T-helper 2 cell (primary cell): ENCODE data around the gene PRKN.

Source experiments
- DNase-seq, 5 experiments: peaks; one replicate each; pipeline versions ENCODE4 v3.0.0 to v3.0.0-alpha.2; 2012 to 2022

PRKN gene

DNA sequence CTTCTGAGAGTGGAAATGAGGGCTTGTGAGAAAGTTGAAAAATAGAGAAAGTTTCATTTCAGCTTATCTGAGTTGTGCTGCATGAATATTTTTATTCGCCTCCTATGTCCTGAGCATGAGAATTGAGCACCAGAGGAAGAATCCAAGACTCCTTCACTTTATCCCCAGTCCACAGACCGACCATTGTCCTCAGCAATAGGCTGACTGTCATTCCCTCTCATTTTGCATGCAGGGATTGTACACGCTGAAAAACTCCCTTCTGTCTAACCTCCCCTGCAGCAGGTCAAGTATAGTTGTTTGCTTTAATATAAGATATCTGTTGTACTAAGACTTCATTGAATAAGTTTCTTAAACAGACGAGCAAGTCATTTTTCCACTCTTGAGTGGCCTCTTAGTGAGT is 437.6 kb downstream of the PRKN start:
- DNase-seq, result no peak

DNA sequence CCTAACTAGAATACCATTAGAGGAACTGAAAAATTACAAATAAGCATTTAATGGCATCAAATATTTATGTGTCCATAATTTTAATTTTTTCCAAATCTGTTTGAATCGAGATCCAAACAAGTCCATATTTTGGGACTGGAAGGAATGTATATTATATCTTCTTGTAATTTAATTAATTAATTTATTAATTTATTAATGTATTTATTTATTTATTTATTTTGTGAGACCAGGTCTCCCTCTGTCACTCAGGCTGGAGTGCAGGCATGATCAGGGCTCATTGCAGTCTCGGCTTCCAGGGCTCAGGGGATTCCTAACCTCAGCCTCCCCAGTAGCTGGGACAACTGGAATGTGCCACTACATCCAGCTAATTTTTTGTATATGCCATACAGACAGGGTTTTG is 453.6 kb downstream of the PRKN start:
- DNase-seq, result no peak

DNA sequence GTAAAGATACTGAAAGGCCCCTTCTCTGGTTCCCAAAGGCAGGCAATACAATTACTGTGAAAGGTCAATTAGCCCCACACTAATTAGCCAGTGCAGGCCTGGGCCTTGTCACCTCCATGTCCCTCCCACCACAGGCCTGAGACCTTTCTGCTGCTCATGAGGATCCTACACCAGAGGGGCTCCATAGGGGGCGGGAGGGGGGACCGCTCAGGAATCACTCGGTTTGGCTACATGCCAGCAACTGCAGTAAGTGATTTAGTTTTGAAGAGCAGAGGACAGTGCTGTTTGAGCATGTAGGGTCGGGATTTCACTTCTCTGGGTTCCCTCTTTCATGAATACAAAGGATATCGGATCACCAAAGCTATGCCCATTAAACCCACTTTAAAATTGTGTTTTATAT is 455.6 kb downstream of the PRKN start:
- no peak for DNase-seq

DNA sequence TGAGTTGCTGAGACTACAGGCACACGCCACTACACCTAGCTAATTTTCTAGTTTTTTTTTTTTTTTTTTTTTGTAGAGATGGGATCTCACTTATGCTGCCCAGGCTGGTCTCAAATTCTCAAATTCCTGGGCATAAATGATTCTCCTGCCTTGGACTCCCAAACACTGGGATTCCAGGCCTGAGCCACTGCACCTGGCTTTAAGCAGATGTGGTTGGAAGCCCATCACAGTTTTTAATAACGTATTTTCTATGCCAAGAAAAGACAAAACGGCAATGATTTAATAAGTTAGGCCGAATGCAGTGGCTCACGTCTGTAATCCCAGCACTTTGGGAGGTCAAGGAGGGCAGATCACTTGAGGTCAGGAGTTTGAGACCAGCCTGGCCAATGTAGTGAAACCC is 456.6 kb downstream of the PRKN start:
- DNase-seq, result no peak

DNA sequence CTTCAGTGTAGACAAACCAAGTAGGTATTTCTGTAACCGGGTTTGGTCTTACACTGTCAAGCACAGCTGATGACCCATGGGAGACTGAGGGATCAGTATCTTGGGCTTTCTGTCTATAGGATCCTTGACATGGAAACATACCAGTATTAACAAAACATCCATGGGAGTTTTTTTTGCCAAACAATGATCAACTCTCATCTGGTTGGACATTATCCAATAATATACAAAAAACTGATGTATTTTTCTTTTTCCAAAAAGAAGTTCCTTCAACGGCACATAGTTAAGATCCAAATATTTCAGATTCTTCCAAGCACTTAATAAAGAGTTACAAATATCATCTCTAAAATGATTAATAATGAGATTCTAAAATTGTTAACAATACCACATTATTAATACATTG is 459.9 kb downstream of the PRKN start:
- DNase-seq, result no peak

DNA sequence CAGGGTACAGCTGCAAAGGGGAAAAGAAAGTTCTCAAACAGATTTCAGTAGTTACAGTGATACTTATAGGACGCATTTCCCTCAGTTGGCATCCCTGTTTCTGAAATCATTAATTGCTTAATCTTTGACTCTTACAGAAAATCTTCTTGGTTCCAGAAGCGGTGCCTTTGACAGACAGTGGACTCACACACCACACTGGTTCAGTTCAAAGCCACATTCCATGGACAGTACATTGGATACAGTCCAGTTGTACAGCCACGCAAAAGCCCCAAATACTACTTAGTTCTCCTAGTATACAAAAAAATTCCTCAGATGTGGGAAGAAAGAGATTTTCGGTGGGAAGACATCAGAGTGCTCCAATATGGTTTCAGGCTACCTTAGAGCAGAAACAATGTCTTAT is 460.4 kb downstream of the PRKN start:
- DNase-seq, result no peak

DNA sequence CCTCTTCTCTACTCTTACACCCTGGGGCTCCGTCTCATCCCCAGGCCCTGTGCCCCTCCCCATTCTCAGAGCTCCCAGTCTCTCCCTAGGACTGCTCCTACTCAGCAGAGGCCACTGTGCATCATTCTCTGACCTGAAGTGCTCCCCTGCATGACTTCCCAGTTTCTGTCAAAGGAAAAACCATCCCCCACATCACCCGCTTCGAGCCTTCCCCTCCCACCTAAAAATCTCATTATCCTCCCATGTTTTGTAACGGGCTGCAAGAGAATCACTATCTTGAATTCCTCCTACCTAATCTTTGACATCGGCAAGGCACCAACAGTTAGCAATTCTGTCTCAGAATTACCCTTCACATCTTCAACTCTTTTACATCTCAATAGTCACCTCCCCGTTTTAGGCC is 463.0 kb downstream of the PRKN start:
- no peak for DNase-seq

DNA sequence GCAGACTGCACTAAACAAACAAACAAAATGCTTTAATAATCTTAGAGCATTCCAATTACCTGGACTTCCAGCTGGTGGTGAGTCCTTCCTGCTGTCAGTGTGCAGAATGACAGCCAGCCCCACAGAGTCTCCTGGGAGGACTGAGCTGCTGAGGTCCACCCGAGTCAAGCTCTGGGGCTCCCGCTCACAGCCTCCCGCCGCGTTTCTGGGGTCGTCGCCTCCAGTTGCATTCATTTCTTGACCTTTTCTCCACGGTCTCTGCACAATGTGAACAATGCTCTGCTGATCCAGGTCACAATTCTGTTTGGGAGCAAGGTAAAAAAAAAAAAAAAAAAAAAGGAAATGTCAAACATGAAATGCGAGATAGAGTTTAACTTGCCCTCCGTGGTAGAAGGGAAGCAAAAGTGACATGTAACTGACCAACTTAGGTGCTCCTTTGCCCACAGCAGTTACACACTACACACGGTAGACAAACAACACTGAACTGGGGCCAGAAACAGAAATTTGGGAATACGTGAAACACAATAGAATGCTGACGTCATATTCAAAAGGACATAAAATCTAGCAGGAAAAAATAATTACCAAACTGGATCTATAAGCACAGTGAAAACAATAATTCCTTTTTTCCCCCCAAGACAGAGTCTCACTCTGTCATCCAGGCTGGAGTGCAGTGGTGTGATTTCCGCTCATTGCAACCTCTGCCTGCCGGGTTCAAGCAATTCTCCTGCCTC is 464.9 kb downstream of the PRKN start:
- no peak for DNase-seq

DNA sequence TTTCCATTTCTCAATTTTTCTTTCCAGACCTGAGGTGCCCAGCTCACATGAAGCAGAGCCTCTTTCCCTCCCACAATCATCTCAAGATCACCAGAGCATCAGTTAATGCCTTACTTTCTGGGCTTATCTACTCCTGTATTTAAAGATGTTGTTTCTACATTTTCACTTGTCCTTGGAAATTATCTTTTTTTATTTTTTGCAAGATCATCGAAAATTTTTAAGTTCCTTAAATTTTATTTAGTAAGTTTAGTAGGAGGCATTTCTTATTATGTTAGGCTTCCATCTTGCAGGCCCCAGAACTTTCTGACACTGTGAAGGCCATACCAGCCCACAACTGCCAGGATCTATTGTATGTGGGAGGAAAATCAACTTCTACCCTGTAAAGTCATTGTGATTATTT is 466.0 kb downstream of the PRKN start:
- no peak for DNase-seq

DNA sequence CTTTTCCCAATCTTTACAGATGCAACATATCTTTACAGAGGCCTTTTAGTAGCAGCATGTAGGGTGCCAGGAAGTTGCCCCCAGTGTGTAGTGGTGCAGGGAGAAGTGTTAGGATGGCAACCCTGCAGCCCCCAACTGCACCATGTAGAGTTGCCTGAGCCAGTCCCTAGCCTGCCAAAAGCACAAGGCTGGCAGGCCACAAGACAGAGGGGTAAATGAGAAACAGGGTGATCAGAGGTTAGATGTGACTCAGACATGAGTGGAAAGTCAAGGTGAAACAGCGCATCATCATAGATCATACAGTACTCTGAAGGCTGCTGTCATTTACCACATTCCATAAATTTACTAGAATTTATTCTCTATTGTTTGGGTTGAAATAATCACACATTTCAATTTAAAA is 467.5 kb downstream of the PRKN start:
- DNase-seq, result no peak

DNA sequence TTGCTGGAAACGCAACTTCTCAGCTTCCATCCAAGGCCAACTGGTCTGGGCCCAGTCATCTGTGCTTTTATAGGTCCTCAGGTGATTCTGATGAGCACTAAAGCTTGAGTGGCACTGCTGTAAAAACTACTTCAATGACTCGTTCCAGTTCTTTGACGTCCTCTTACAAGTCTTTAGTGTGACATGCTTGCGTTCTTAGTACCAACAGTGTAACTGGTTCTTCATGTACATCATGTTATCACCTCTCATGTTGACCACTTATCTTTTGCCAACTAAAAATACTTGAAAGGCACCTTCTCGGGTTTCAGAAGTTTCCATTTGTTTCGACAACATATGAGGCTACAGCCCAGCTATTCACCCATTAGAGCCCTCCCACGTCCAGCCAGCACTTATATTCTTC is 468.9 kb downstream of the PRKN start:
- DNase-seq, result no peak

DNA sequence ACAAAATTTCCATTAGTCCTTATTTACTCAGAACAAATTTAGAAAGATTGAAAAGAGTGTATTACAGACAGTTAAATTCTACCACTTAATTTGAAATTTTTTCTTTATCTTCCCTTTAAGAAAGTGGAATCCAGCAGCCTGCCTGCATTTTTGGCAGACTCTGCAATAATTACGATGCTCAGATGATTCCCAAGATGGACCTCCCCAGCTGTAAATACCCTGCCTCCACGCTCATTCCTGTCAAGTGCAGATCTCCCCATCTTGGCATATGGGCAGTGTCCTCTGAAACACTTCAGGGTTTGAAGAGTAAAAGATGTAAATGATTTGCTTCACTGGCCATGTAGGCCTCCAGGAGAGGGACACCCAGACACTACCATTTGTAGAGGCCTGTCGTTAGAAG is 471.2 kb downstream of the PRKN start:
- no peak for DNase-seq

DNA sequence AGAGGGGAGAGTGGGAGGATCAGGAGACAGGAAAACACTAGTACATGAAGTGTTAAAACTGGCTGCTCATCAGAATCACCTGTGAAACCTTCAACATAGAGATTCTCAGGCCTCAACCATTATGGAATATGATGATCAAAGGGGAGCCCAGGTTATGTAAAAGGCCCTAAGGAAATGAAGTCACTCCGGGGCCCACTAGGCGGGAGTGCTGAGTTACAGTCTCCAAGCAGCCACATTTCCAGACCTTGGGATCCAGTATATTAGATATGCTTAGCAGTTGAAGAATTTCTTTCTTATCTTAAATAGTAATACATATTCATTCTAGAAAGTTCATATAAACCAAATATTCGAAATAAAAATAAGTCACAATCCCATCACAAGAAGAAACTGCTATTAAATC is 476.3 kb downstream of the PRKN start:
- no peak for DNase-seq

DNA sequence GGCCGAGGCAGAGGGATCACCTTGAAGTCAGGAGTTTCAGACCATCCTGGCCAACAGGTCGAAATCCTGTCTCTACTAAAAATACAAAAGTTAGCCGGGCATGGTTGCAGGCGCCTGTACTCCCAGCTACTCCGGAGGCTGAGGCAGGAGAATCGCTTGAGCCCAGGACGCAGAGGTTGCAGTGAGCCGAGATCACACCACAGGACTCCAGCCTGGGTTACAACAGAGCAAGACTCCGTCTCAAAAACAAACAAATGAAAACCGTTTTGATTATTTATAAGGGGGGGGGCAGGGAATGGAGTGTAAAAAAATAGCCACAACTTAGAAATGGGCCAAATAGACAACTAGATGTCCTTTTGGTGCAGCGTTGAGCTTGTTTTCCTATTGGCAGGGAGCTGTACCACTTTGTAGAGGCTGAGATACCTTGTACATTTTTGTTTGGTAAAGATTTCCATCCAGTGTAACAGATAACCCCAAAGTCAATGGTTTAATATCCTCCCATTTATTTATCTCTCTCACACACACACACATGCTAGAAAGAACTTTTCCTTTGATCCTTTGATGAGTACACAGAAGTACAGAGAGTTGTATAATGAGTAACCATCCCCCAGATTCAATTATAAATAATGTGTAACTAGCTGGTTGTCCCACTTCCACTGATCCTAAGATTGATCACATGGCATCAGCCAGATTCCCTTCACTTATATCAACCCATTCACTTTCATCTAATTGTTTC is 477.5 kb downstream of the PRKN start:
- no peak for DNase-seq

DNA sequence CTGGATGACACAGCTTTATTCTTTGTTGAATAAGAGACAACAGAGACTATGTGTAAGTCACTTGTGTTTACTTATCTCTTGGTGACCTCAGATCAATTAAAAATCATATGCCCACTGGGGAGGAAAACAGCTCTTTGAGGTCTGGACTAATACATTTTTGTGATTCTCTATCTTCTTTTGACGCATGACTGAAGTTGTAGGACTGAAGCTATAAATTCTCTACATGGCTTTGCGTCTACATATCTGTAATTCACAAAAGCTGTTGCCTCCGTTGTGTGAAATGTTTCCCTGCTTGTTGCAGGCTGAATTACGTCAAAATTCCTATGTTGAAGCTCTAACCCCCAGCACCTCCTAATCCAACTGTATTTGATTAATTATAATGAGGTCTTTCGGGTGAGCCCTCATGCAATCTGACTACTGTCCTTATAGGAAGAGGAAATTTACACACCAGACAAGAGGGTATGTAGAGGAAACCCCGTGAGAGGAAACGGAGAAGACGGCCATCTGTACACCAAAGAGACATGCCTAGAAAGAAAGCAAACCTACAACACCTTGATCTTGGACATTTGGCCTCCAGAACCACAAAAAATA is 481.6 kb downstream of the PRKN start:
- DNase-seq, result no peak

DNA sequence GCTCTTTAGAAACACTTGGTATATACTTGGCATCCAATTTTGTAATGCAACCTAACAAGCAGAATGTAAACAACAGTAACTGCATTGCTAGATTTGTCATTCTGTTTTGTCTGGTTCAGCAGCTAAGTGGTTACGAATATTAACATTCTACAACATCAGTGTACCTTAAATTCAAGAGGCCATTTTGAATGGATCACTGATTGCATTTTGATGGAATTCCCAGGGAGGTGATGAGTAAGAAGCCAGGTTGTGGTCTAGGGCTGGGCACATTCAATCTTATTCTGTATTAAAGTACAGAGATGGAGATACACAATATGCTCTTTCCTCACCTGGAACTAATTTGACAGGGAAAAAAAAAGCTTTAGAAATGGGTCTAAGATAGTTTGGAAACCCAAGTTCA is 483.5 kb downstream of the PRKN start:
- no peak for DNase-seq

DNA sequence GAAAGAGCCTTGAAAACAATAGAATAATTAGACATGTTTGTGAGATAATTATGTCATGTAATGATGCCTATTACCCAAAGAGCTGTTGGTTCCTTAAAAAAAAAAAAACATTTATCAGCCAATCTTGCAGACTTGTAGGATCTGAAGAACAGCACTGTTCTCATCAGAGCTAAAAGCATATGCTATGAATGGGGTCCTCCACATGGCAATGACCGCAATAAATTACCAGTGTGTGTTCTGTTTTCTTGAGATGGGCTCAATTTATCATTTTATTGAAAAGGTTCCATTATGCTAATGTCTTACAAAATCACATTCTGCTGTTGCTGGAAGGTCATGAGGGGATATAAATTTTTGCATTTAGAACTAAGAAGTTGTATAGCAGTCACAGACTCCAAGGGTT is 484.7 kb downstream of the PRKN start:
- DNase-seq, result no peak

DNA sequence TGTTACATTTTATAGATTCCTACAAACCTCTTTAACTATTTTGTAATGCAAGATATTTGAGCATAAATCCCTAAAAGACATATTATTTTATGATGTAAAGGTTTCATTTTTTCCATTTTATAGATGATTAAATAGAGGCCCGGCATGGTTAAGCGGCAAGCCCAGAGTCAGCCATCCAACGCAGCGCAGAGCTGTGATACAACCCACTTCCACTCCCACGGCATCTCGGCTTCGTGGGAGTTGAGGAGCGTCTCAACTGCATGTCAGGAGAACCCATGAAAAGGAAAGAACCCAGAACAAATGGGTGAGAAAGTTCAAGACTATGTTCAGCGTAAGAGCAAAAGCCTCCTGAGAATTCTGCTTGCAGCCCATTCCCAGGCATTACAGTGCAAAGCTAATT is 488.2 kb downstream of the PRKN start:
- no peak for DNase-seq

DNA sequence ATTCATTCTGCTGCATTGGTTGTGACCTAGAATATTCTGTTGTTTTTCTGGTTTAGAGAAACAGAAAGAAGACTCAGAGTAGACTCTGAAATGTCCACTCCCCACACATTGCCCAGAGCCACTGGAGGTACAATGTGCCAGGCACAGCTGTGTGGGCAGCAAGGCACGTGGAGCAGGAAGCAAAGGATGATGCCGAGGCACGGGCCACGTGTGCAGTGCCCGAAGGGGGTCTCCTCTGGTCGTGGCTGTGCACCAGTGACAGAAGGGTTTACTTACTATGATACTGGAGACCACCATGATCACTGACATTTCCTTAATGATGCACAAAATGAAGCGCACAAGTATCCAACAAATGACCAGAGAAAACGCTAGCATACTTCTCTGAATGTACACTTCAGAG is 488.9 kb downstream of the PRKN start:
- no peak for DNase-seq

DNA sequence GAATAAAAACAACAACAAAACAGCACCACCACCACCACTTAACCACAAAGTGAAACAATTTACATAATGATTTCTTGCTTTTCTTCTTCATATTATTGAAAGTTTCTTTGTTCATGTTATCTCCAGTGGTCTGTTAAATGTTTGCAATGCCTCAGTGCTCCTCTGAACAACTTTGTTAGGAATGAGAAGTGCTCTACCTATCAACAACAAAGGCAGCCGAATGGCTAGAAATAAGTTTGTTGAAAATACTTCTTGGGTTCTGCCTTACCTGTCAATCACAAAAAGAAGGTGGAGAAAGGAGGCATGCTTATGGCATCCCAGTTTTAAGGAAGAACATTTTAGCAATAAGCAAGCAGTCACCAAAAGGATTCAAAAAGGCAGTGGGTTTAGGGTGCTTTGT is 490.2 kb downstream of the PRKN start:
- no peak for DNase-seq

DNA sequence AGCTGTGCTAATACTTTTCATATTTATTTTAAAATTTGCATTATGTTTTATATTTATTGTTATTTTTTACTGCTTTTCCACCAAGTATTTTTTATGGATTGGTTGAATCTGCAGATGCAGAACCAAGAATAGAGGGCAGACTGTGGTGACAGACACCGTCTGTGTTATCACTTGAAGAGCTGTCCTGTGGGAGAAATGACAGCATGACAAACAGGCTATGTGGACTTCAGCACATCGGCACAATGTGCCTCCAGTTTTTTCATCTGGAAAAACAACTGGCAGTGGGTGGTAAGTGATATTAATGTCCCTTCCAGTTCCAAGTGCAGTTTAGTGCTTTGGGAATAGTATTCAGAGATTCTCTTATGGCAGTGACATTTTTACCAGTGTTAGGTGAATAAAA is 492.9 kb downstream of the PRKN start:
- DNase-seq, result no peak

DNA sequence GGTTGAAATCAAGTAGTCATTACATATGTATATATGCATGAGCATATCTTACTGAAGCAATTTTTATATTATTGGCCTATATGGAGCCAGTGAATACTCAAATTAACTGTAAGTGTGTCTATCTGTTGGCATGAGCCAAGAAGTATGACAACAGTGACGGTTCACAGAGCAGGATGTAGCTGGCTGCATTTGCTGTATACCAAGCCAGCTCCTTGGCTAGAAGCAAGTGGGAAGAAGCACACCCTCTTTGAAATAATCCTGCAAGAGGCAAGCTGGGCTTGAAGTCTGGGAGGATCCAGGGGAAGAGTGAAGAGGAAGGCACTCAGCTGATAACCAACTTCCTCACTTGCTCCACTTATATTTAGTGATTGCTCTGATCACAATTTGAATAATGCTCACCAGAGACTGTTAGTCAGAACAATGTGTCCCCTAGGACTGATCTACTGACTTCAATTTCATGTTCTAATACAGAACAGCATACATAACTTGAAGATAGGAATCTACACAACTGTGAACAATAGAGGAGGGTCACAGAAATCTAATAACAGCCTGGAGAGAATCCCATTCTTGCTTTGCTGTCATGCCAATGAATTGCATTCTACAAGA is 497.3 kb downstream of the PRKN start:
- no peak for DNase-seq

DNA sequence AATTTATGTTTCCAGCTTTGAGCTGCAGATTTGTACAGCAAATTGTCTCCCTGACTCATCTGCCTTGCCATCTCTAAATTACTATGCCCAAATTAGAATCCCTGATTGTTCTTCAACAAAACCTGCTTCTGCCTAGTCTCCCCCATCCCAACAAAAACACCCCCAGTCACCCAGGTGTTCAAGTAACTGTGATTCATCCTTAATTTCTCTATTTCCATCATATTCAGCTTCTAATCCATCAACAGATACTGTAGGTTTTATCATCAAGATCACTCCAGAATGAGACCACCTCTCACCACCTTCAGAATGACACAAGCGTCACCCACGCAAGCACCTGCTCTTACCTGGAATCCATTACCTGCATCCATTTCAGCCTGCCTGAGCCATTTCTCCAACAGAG is 498.5 kb downstream of the PRKN start:
- no peak for DNase-seq

DNA sequence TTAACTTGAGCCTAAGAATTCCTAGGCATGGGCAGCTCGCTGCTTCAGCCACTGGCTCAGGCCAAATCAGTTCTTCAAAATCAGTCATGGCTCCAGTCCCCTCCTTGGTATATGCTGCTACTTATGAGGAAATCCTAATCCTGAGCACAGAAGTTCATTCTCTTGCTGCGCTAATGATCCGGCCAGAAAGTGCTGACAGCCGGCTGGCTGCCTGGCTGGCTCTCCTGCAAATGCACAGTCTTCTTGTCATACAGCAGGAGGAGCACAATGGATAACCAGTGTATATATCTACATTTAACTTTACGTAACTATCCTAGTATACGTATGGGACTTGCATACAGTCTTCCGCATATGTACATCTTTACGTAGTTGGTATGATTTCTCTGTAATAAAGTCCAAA is 500.8 kb downstream of the PRKN start:
- no peak for DNase-seq
